ENCODE measurements around the gene CALML6. TPM values are rescaled to one million over a fixed set of nuclear protein-coding genes. Genes with fewer than 3 reads are reported as not detected.

Gene CALML6
- total and polyA plus RNA-seq, 2 of the 4 experiments (the other 2 are of a cell fraction) = 0.91 TPM; not detected in 1

GRCh38 chr1:1919304-1920056 is 4.4 kb downstream of the CALML6 start:
- peak overlapping the region in 1 of 2 experiments; percentile 91; a peak in 2 of 4 replicates for H4K8ac ChIP-seq (ENCODE audit: low read depth in 2 of 2, low read length in 2 of 2)
- no peaks in the 10 kb centered on the region for H3K79me1 ChIP-seq (ENCODE audit: low read depth in 1 of 2, low read length in 2 of 2)
- H2AK9ac ChIP-seq (replicated peaks; ENCODE audit: low read depth, low read length, poor library complexity) = peak overlapping the region; percentile 91
- CTCF ChIA-PET = no interaction called here
- no peak overlapping the region for H3K14ac ChIP-seq (replicated peaks; ENCODE audit: low read depth, low read length)
- no TSS peak for BruUV-seq (replicated peaks)
- peak overlapping the region; percentile 72; the same call in 1 of the 2 replicates for H3K4ac ChIP-seq (ENCODE audit: low read depth, low read length)
- intact Hi-C loops (cut with micrococcal nuclease) (no loop called here), dilution Hi-C loops (cut with HindIII; ENCODE audit: low sequenced_read_pairs, unreplicated experiment) (no loop called here), in situ Hi-C loops (cut with MboI; ENCODE audit: low sequenced_read_pairs) (no loop called here)
- no peak overlapping the region for H3K18ac ChIP-seq (ENCODE audit: low read depth, low read length)
- H2BK20ac ChIP-seq (ENCODE audit: low read depth, low read length) = no peak overlapping the region
- peaks cover 4% of the 10 kb centered on the region; the same call in 1 of the 2 replicates for H3K27me3 ChIP-seq (ENCODE audit: control insufficient read depth, insufficient read depth, low read length)
- H4K5ac ChIP-seq (ENCODE audit: low read depth, low read length) = no peak overlapping the region
- ATAC-seq (ENCODE audit: low read depth) = peak; percentile 97
- H3K9ac ChIP-seq (ENCODE audit: low read depth, low read length) = no peak overlapping the region
- H2BK5ac ChIP-seq (ENCODE audit: low read depth, low read length, poor library complexity, severe bottlenecking) = no peak overlapping the region
- H3K27ac ChIP-seq (ENCODE audit: insufficient read depth, low read length) = no peak overlapping the region
- H3K23ac ChIP-seq (ENCODE audit: low read depth, low read length) = no peak overlapping the region
- no peaks in the 10 kb centered on the region for H3K9me3 ChIP-seq (ENCODE audit: control insufficient read depth, insufficient read depth, low read length)
- peak overlapping the region; percentile 92 for H2AFZ ChIP-seq (replicated peaks; ENCODE audit: low read length, poor library complexity)
- no peak overlapping the region for H2BK15ac ChIP-seq (ENCODE audit: low read depth, low read length)
- peak overlapping the region; percentile 48; the same call in 1 of the 2 replicates for H2BK120ac ChIP-seq (ENCODE audit: low read depth, low read length)
- peak; percentile 92 for DNase-seq
- no peak overlapping the region for H3K56ac ChIP-seq (ENCODE audit: extremely low read depth, insufficient read depth, low read length)
- H4K91ac ChIP-seq (ENCODE audit: insufficient read depth, low read depth, low read length) = no peak overlapping the region; the same call in 1 of the 2 replicates
- peaks cover 2% of the 10 kb centered on the region; the same call in 1 of the 2 replicates for H3K4me1 ChIP-seq (ENCODE audit: control insufficient read depth, insufficient read depth, low read length)
- H2AK5ac ChIP-seq (ENCODE audit: low read depth, low read length) = peak overlapping the region; percentile 46; the same call in 1 of the 2 replicates
- H3K36me3 ChIP-seq (ENCODE audit: control insufficient read depth, insufficient read depth, low read length) = no peaks in the 10 kb centered on the region
- peaks cover 4% of the 10 kb centered on the region; the same call in 1 of the 2 replicates for H3K9me1 ChIP-seq (ENCODE audit: insufficient read depth, low read length)
- H3K4me2 ChIP-seq (ENCODE audit: low read depth, low read length) = peak overlapping the region; percentile 3; the same call in 1 of the 2 replicates
- TF ChIP-seq MXI1 (IDR thresholded peaks at IDR 0.05; ENCODE audit: borderline replicate concordance, low read depth, low read length) = no peak
- peak; percentile 55; the same call in 1 of the 2 replicates for TF ChIP-seq MAZ (IDR thresholded peaks at IDR 0.05; ENCODE audit: borderline replicate concordance, low read depth, low read length)
- TF ChIP-seq CTCF (conservative IDR thresholded peaks at IDR 0.05; ENCODE audit: low read depth, low read length) = no peak
- no peak for TF ChIP-seq RFX5 (IDR thresholded peaks at IDR 0.05; ENCODE audit: low read depth, low read length)
- no peak for TF ChIP-seq CHD1 (IDR thresholded peaks at IDR 0.05; ENCODE audit: low read depth, low read length)
- TF ChIP-seq MAFK (IDR thresholded peaks at IDR 0.05; ENCODE audit: low read depth, low read length) = no peak
- TF ChIP-seq USF2 (IDR thresholded peaks at IDR 0.05; ENCODE audit: low read depth, low read length) = peak; percentile 73
- TF ChIP-seq FOS (IDR thresholded peaks at IDR 0.05; ENCODE audit: low read depth, low read length) = no peak
- TF ChIP-seq BHLHE40 (IDR thresholded peaks at IDR 0.05; ENCODE audit: low read depth, low read length) = no peak
- TF ChIP-seq NFE2L2 (IDR thresholded peaks at IDR 0.05; ENCODE audit: low read depth, low read length) = no peak
- no peak for TF ChIP-seq POLR2A (IDR thresholded peaks at IDR 0.05; ENCODE audit: low read depth, low read length)
- TF ChIP-seq RAD21 (IDR thresholded peaks at IDR 0.05; ENCODE audit: low read length) = no peak
- POLR2A ChIA-PET (ENCODE audit: unreplicated experiment) = no interaction called here
- no peaks in the 10 kb centered on the region for H4K20me1 ChIP-seq (ENCODE audit: insufficient read depth, low read length)
- peak overlapping the region; percentile 40; the same call in 1 of the 2 replicates for H3K4me3 ChIP-seq (ENCODE audit: insufficient read depth, low read depth, low read length)
- WGBS, 2 experiments (ENCODE audit: extremely low coverage in 2 of 2, insufficient read length in 1 of 2) = 14% methylated on average over 39 of the region's 62 CpGs; no CpG with 5 or more reads in 1 of the 2 experiments

All from IMR-90 (cell line).